SKM-1 treated with dmso at 0.1 percent for 144 hours (cell line): ENCODE data around the gene PI4K2A.

Experiments used
- DNase-seq: peaks from one replicate; lab custom pipeline; 2025; ENCODE audit not compliant: unreplicated experiment; lab: John Stamatoyannopoulos, UW

The PI4K2A gene

DNA sequence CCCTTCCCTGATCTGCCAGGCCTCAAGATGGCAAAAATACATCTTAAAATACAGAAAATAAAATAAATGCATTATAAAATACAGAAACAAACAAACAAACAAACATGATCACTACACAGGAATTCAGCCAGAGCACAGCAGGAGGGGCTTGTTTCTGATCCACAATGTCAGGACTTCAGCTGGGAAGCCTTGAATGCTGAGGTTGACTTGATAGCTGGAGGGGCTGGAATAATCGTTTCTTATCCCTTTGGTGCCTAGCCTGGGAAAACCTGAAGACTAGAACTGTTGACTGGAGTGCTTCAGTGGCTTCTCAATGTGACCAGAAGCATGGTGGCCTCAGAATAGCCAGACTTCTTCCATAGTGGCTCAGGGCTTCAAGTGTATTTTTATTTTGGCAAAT is 63.9 kb downstream of the PI4K2A start:
- no peak for DNase-seq

- DNase-seq = no peak
These were observed 64.7 kb downstream of the PI4K2A start for GRCh38 chr10:97705006-97705670.

DNA sequence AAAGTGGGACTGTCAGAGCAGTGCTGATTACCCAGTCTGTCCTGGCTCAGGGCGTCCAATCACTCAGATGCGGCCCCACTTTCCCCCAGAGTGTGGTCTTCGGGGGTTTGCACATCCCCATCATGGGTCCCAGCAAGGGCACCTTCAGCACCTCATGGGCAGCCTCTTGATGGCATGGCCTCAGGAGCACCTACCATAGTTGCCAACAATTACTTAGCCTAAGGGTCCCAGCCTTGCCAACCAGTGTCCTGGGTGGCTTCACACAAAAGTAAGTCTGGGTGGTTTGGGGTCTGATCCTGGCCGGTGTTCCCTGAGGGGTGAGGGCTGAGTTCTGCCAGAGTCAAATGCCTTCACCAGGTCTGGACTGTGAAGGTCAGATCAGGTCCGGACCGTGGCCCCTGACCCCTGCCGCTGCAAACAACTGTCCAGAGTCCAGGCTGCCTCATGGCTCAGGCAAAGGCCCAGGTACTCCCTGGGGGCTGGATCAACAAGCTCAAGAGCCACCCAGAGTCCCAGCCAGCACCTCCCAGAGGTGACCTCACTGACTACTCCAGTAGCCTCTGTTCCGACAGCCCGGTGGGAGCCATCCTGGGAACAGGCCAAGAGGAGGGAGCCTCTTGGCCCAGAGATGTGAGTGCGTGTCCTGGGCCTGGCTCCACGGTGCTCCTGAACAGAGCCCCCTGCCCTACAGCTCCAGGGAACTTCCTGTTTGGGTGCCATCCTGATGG is 66.8 kb downstream of the PI4K2A start:
- DNase-seq = no peak

- no peak for DNase-seq
These were observed 67.7 kb downstream of the PI4K2A start for GRCh38 chr10:97708167-97708566.

- DNase-seq = peak; percentile 39
These were observed 68.8 kb downstream of the PI4K2A start for GRCh38 chr10:97708976-97709946.

DNA sequence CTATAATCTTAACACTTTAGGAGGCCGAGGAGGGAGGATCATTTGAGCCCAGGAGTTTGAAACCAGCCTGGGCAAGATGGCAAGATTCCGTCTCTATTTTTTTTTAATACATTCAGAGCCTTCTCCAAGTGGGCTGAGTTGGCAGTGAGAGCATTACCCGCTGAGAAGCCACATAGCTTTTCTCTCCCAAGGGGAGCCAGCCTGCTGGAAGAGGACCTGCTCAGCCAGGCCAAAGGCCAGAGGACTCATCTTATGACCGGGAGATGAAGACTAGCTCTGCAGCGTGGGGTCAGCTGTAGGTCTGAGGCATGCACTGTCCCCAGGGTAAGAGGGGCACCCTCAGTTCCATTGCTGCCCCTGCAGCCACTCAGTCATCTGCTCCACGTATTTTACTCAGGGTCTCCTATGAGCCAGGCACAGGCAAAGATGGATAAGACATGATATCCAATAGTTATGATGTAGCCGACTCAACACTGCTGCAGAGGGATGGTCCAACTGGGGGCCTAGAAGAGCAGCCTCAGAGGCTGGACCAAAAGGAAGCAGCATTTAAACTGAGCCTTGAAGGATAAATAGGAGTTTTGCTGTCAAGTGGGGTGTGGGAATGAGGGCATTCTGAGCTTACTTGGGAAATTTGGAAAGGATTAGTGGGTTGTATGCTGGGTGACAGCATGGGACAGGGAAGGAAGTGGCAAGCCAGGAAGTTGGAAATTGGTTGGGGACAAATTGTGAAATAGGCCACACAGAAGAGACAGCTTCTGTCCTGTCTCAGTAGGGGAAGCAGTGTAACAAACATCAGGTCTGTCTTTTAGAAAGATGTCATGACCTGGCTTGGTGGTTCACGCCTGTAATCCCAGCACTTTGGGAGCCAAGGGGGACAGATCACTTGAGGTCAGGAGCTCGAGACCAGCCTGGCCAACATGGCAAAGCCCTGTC is 71.4 kb downstream of the PI4K2A start:
- DNase-seq = peak; percentile 28

- peak; percentile 44 for DNase-seq
These were observed 72.9 kb downstream of the PI4K2A start, which contains the start of gene MARVELD1 for GRCh38 chr10:97713339-97713825. Gene MARVELD1, plus strand, starts transcription at chr10:97713730. Its CDS starts 147 bp downstream, at chr10:97713877.

GRCh38 chr10:97713826-97714400 is 73.4 kb downstream of the PI4K2A start:
- peak; percentile 59 for DNase-seq

- DNase-seq = peak; percentile 26
These were observed 74.2 kb downstream of the PI4K2A start for GRCh38 chr10:97714401-97715258.

DNA sequence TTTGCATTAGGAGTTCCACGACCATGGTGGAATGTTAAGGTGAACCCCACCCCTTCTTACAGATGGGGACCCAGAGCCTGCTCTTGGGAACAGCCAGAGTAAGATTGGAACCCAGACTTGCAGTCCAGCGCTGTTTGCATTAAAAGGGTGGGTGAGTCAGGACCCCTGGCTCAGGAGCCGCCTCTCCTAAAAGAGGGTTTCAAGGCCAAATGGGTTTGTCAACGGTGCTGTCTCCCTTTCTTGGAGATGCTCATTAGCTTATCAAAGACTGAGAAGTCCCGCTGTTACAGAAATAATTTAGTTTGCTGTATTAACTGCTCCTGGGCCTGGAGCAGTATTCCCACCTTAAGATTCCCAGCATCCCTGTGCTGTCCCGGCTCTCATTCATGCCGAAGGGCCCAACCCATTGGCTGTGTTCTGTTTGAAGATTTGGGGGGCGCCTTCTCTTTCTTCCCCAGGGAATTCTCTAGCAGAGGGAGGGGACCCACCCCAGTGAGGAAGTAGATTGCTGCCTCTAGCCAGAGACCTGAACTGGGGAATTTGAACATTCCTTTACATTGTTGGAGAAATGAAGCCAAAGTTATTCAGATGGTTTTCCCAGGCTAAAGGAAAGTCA is 74.9 kb downstream of the PI4K2A start:
- DNase-seq = no peak

DNA sequence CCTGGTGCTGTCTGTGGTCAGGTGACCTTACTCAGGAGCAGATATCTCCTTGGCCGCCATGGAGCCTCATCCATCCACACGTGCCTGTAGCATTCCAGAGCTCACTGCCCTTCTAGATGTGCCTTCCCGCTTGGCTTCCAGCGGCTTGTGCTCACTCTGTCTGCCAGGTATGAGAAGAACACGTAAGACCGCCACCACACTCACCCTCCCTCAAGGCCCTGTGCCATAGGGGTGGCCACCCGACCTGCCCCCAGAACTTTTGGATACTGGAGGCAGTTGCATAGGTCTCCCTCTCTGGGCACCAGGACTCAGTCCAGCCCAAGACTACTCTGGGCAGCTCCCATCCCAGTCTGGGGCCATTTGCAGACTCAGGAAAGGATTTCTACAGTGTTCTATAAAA is 77.2 kb downstream of the PI4K2A start:
- DNase-seq = no peak

GRCh38 chr10:97718178-97718577 is 77.7 kb downstream of the PI4K2A start:
- peak; percentile 64 for DNase-seq

DNA sequence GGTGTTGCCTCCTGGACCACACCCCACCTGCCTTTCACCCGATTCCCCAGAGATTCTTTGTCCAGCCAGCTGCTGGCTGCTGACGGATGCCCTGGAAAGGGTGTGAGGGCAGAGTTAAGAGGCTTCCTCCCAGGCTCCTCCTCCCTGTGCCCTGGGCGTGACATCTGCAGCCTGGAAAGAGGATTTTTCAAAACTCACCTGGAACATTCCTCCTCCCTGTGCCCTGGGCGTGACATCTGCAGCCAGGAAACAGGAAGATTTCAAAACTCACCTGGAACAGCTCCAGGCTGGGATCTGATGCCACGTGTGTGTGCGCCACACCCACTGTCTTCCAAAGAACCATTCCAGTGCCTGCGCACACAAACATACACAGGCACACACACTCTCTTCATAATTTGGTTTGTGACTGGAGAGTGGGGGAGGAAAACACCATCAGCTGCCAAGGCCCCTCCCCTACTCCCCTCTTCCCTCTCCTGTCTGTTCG is 78.2 kb downstream of the PI4K2A start:
- peak; percentile 9 for DNase-seq

GRCh38 chr10:97719602-97720001 is 79.1 kb downstream of the PI4K2A start:
- DNase-seq = no peak

GRCh38 chr10:97721871-97722780 is 81.7 kb downstream of the PI4K2A start:
- no peak for DNase-seq

GRCh38 chr10:97723001-97723400 is 82.5 kb downstream of the PI4K2A start:
- DNase-seq = no peak

DNA sequence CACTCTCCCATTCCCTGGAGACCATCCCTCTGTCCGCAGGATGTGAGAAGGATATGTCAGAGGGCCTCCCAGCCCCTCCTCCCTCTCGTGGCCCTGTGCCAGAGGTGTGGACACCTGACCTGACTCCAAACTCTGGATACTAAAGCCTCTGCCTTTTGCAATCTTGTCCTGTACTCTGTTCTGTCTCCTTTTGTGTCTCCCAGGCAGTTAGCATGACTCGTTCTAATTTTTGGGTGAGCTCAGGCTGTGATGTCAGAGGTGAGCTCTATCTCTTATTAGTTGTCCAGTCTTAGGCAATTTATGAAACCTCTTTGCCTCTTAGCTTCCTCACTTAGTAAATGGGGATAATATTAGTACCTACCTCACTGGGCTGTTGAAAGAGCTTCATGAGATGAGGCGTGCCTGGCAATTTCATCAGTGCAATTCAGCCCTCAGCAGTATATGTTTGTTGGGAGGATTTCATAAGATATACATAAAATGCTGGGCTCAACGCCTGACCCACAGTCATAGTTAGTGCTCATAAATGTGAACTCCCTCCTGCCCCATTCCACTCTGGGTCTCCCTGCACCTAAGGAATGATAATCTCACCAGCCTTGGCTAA is 84.0 kb downstream of the PI4K2A start:
- DNase-seq = peak; percentile 68
